Measurements from ENCODE around the gene CCDC201.
"Not testable (repeated sequence)": the region's sequence is repeated elsewhere in the genome, so short reads cannot be mapped to it uniquely, and the experiment has no call there.

The CCDC201 gene

GRCh38 chr7:45813771-45814170 is 59.1 kb downstream of the CCDC201 start:
- DNase-seq = not testable (repeated sequence)

- DNase-seq = no peak
These were observed 59.9 kb downstream of the CCDC201 start for GRCh38 chr7:45812946-45813345.

GRCh38 chr7:45811652-45812234 is 61.1 kb downstream of the CCDC201 start:
- DNase-seq = not testable (repeated sequence)

- DNase-seq = not testable (repeated sequence)
These were observed 62.4 kb downstream of the CCDC201 start for GRCh38 chr7:45810451-45811005.
